Skeletal muscle satellite cell (primary cell): Measurements from ENCODE around the gene MRPL50.

Experiments
- H3K27me3 ChIP-seq: 2 replicates; pipeline ENCODE4 v1.7.0; 2013; ENCODE audit warnings: low read length; ENCODE audit not compliant: control insufficient read depth, insufficient read depth
- H3K36me3 ChIP-seq: 2 replicates; pipeline ENCODE4 v1.7.0; 2013; ENCODE audit warnings: mild to moderate bottlenecking, control low read depth, low read length; ENCODE audit not compliant: insufficient read depth
- H3K4me1 ChIP-seq: 2 replicates; pipeline ENCODE4 v1.7.0; 2013; ENCODE audit warnings: low read length; ENCODE audit not compliant: control insufficient read depth, insufficient read depth
- H3K4me2 ChIP-seq: 2 replicates; pipeline ENCODE4 v1.7.0; 2013; ENCODE audit warnings: mild to moderate bottlenecking, low read length
- H3K4me3 ChIP-seq: 2 replicates; pipeline ENCODE4 v1.7.0; 2013; ENCODE audit warnings: low read length
- H3K9ac ChIP-seq: 2 replicates; pipeline ENCODE4 v1.7.0; 2013; ENCODE audit warnings: mild to moderate bottlenecking, low read depth, low read length, moderate library complexity
- H3K9me3 ChIP-seq: replicated peaks from 2 replicates; pipeline ENCODE4 v1.7.0; 2013; ENCODE audit warnings: mild to moderate bottlenecking, control low read depth, low read length

MRPL50 gene

GRCh38 chr9:101433229-101433628 lies 34.8 kb upstream of the MRPL50 start:
- H3K36me3 ChIP-seq: no peaks in the 10 kb centered on the region
- no peak overlapping the region for H3K9ac ChIP-seq
- H3K4me2 ChIP-seq: no peak overlapping the region
- no peak overlapping the region for H3K4me3 ChIP-seq
- no peaks in the 10 kb centered on the region for H3K9me3 ChIP-seq
- peaks cover 22% of the 10 kb centered on the region for H3K27me3 ChIP-seq
- no peaks in the 10 kb centered on the region for H3K4me1 ChIP-seq

- no peak overlapping the region for H3K4me3 ChIP-seq
- no peaks in the 10 kb centered on the region for H3K9me3 ChIP-seq
- H3K36me3 ChIP-seq: no peaks in the 10 kb centered on the region
- no peaks in the 10 kb centered on the region for H3K4me1 ChIP-seq
- no peak overlapping the region for H3K4me2 ChIP-seq
- no peak overlapping the region for H3K9ac ChIP-seq
- peaks cover 23% of the 10 kb centered on the region for H3K27me3 ChIP-seq
Observed at GRCh38 chr9:101432740-101433139, 34.3 kb upstream of the MRPL50 start.

GRCh38 chr9:101432171-101432570 lies 33.8 kb upstream of the MRPL50 start:
- Histone ChIP-seq H3K9ac (no peak overlapping the region), H3K9me3 (no peaks in the 10 kb centered on the region), H3K4me2 (no peak overlapping the region), H3K27me3 (peaks cover 26% of the 10 kb centered on the region), H3K4me1 (no peaks in the 10 kb centered on the region), H3K36me3 (no peaks in the 10 kb centered on the region), H3K4me3 (no peak overlapping the region)

GRCh38 chr9:101429736-101430135 lies 31.3 kb upstream of the MRPL50 start:
- H3K4me2 ChIP-seq: no peak overlapping the region
- H3K36me3 ChIP-seq: no peaks in the 10 kb centered on the region
- H3K27me3 ChIP-seq: peaks cover 14% of the 10 kb centered on the region
- H3K9ac ChIP-seq: no peak overlapping the region
- H3K4me1 ChIP-seq: no peaks in the 10 kb centered on the region
- no peak overlapping the region for H3K4me3 ChIP-seq
- H3K9me3 ChIP-seq: no peaks in the 10 kb centered on the region

GRCh38 chr9:101428909-101429308 lies 30.5 kb upstream of the MRPL50 start:
- H3K9ac ChIP-seq: no peak overlapping the region
- no peaks in the 10 kb centered on the region for H3K9me3 ChIP-seq
- peaks cover 14% of the 10 kb centered on the region for H3K27me3 ChIP-seq
- no peaks in the 10 kb centered on the region for H3K36me3 ChIP-seq
- H3K4me1 ChIP-seq: no peaks in the 10 kb centered on the region
- H3K4me3 ChIP-seq: no peak overlapping the region
- H3K4me2 ChIP-seq: no peak overlapping the region

GRCh38 chr9:101427957-101428655 lies 29.7 kb upstream of the MRPL50 start:
- H3K4me3 ChIP-seq: no peak overlapping the region
- H3K36me3 ChIP-seq: no peaks in the 10 kb centered on the region
- H3K9me3 ChIP-seq: no peaks in the 10 kb centered on the region
- no peaks in the 10 kb centered on the region for H3K4me1 ChIP-seq
- no peak overlapping the region for H3K9ac ChIP-seq
- H3K4me2 ChIP-seq: no peak overlapping the region
- peaks cover 14% of the 10 kb centered on the region for H3K27me3 ChIP-seq

- Histone ChIP-seq H3K36me3 (no peaks in the 10 kb centered on the region), H3K4me2 (no peak overlapping the region), H3K4me3 (no peak overlapping the region), H3K9ac (no peak overlapping the region), H3K4me1 (no peaks in the 10 kb centered on the region), H3K27me3 (peaks cover 14% of the 10 kb centered on the region), H3K9me3 (no peaks in the 10 kb centered on the region)
Observed at GRCh38 chr9:101427358-101427757, 28.9 kb upstream of the MRPL50 start.

- no peaks in the 10 kb centered on the region for H3K27me3 ChIP-seq
- H3K4me3 ChIP-seq: no peak overlapping the region
- H3K9ac ChIP-seq: no peak overlapping the region
- no peaks in the 10 kb centered on the region for H3K9me3 ChIP-seq
- H3K4me2 ChIP-seq: no peak overlapping the region
- H3K4me1 ChIP-seq: peaks cover 11% of the 10 kb centered on the region
- H3K36me3 ChIP-seq: no peaks in the 10 kb centered on the region
Observed at GRCh38 chr9:101421653-101422065, 23.2 kb upstream of the MRPL50 start.

- H3K9ac ChIP-seq: no peak overlapping the region
- peaks cover 11% of the 10 kb centered on the region for H3K4me1 ChIP-seq
- no peaks in the 10 kb centered on the region for H3K27me3 ChIP-seq
- H3K4me2 ChIP-seq: no peak overlapping the region
- no peaks in the 10 kb centered on the region for H3K9me3 ChIP-seq
- no peaks in the 10 kb centered on the region for H3K36me3 ChIP-seq
- H3K4me3 ChIP-seq: no peak overlapping the region
Observed at GRCh38 chr9:101419863-101420262, 21.4 kb upstream of the MRPL50 start.

GRCh38 chr9:101418518-101419430 lies 20.4 kb upstream of the MRPL50 start:
- H3K9ac ChIP-seq: no peak overlapping the region
- no peaks in the 10 kb centered on the region for H3K36me3 ChIP-seq
- H3K27me3 ChIP-seq: no peaks in the 10 kb centered on the region
- no peak overlapping the region for H3K4me3 ChIP-seq
- H3K9me3 ChIP-seq: no peaks in the 10 kb centered on the region
- peaks cover 11% of the 10 kb centered on the region for H3K4me1 ChIP-seq
- peak overlapping the region; percentile 29 for H3K4me2 ChIP-seq

GRCh38 chr9:101417977-101418376 lies 19.6 kb upstream of the MRPL50 start:
- Histone ChIP-seq H3K9ac (no peak overlapping the region), H3K36me3 (no peaks in the 10 kb centered on the region), H3K4me1 (peaks cover 11% of the 10 kb centered on the region), H3K9me3 (no peaks in the 10 kb centered on the region), H3K4me3 (no peak overlapping the region), H3K27me3 (no peaks in the 10 kb centered on the region), H3K4me2 (no peak overlapping the region)
